SK-N-MC (cell line): ENCODE measurements around the gene VSIG2.

Experiments
- DNase-seq: peaks from one replicate; pipeline ENCODE4 v3.0.0-alpha.2; 2011; ENCODE audit warnings: low read depth, low spot score
- H3K27ac ChIP-seq: fragments of 200-600 bp; sonication (generic); 2 replicates; pipeline ENCODE4 v1.5.1; 2016; ENCODE audit warnings: mixed run types
- H3K36me3 ChIP-seq: fragments of 200-600 bp; sonication (generic); 2 replicates; pipeline ENCODE4 v1.6.1; 2017; ENCODE audit warnings: antibody characterized with exemption, low read length, mixed read lengths; ENCODE audit not compliant: insufficient read depth
- H3K4me3 ChIP-seq: fragments of 200-600 bp; sonication (generic); 2 replicates; pipeline ENCODE4 v1.5.1; 2016
- H3K9ac ChIP-seq: fragments of 200-600 bp; sonication (generic); 2 replicates; pipeline ENCODE4 v1.8.0; 2017; ENCODE audit warnings: mixed run types, mixed read lengths; ENCODE audit not compliant: insufficient read length
- H3K9me3 ChIP-seq: fragments of 200-600 bp; sonication (generic); 2 replicates; pipeline ENCODE4 v1.6.1; 2017; ENCODE audit warnings: low read depth, mild to moderate bottlenecking, antibody characterized with exemption, low read length, moderate library complexity, mixed read lengths
- EZH2 ChIP-seq: fragments of 200-600 bp; sonication (generic); IDR thresholded peaks from one replicate; pipeline ENCODE4 v1.6.1; 2017; ENCODE audit warnings: antibody characterized with exemption
- FOXP2 ChIP-seq: optimal IDR thresholded peaks from 2 replicates; pipeline ENCODE3; 2011; ENCODE audit warnings: mild to moderate bottlenecking, moderate library complexity; ENCODE audit not compliant: insufficient read depth; ENCODE audit errors: extremely low read length, control extremely low read depth
- POLR2AphosphoS5 ChIP-seq: IDR thresholded peaks from 2 replicates; pipeline ENCODE4 v1.6.1; 2012; ENCODE audit warnings: mild to moderate bottlenecking, low read depth, low read length, borderline replicate concordance

VSIG2 gene

GRCh38 chr11:124754710-124755109 is 2.7 kb upstream of the VSIG2 start:
- Histone ChIP-seq H3K4me3 (no peak overlapping the region), H3K9ac (no peak overlapping the region), H3K27ac (no peak overlapping the region), H3K36me3 (no peaks in the 10 kb centered on the region), H3K9me3 (no peaks in the 10 kb centered on the region)
- DNase-seq = no peak
- TF ChIP-seq EZH2 (no peak), FOXP2 (no peak), POLR2AphosphoS5 (no peak)

GRCh38 chr11:124754309-124754708 is 2.3 kb upstream of the VSIG2 start:
- no peak overlapping the region for H3K27ac ChIP-seq
- no peaks in the 10 kb centered on the region for H3K9me3 ChIP-seq
- TF ChIP-seq EZH2 = no peak
- no peak for TF ChIP-seq POLR2AphosphoS5
- no peak for TF ChIP-seq FOXP2
- no peaks in the 10 kb centered on the region for H3K36me3 ChIP-seq
- H3K4me3 ChIP-seq = no peak overlapping the region
- no peak for DNase-seq
- no peak overlapping the region for H3K9ac ChIP-seq

GRCh38 chr11:124753624-124754023 is 1.6 kb upstream of the VSIG2 start:
- H3K27ac ChIP-seq = no peak overlapping the region
- TF ChIP-seq FOXP2 = no peak
- no peak for TF ChIP-seq EZH2
- no peak for TF ChIP-seq POLR2AphosphoS5
- no peaks in the 10 kb centered on the region for H3K9me3 ChIP-seq
- no peaks in the 10 kb centered on the region for H3K36me3 ChIP-seq
- no peak overlapping the region for H3K9ac ChIP-seq
- H3K4me3 ChIP-seq = no peak overlapping the region
- DNase-seq = no peak

DNA sequence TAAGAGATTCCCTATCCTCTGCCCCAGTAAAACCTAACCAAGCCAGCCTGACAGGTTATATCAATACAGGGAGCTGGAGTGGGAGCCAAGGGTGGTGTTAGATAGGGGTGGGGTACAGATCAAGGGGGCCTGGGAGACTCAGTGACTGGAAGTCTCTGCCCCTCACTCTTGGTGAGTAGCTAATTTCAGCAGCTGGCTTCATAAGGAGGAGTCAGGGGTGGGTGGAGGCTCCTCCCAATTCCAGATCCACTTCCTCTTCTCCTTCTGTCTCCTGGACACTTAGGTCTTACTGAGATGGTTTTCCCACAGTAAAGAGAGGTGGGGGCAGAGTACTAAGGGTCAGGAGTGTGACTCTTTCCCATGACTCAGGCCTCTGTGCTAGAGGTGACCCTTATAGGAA is 1.1 kb upstream of the VSIG2 start:
- H3K27ac ChIP-seq = no peak overlapping the region
- no peak for DNase-seq
- H3K36me3 ChIP-seq = no peaks in the 10 kb centered on the region
- H3K4me3 ChIP-seq = no peak overlapping the region
- no peak overlapping the region for H3K9ac ChIP-seq
- no peak for TF ChIP-seq EZH2
- TF ChIP-seq POLR2AphosphoS5 = no peak
- TF ChIP-seq FOXP2 = no peak
- no peaks in the 10 kb centered on the region for H3K9me3 ChIP-seq

DNA sequence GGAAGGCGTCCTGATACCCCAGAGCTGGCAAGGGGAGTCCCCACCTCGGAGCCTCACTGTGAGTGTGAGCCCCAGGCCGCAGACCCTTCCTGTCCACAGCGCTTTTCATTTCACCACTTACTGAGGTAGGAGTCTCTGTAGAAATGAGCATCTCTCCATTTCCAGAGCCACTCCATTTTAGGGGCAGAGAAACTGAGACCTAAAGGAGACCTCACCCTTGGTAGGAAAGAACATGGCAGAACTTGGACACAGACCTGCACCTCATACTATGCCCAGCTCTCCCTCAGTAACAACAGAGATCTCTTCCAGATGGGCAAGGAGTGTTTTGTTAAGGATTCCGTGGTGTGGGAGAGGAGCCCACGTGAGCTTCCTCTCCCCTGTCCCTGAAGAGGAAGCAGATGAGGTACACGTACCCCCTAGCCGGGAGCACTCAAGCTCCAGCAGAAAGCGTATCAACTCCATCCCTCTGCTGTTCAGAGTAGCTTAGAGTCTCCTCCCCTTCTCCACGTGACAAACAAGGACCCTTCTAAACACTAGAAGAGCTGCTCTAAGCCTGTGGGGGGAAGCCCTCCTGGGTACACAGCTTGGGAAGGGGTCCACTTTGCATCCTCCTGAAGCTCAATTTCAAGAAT is 532 bp upstream of the VSIG2 start:
- no peak overlapping the region for H3K9ac ChIP-seq
- no peak for DNase-seq
- H3K4me3 ChIP-seq = no peak overlapping the region
- TF ChIP-seq EZH2 (no peak), FOXP2 (no peak), POLR2AphosphoS5 (no peak)
- H3K36me3 ChIP-seq = no peaks in the 10 kb centered on the region
- no peaks in the 10 kb centered on the region for H3K9me3 ChIP-seq
- H3K27ac ChIP-seq = no peak overlapping the region

DNA sequence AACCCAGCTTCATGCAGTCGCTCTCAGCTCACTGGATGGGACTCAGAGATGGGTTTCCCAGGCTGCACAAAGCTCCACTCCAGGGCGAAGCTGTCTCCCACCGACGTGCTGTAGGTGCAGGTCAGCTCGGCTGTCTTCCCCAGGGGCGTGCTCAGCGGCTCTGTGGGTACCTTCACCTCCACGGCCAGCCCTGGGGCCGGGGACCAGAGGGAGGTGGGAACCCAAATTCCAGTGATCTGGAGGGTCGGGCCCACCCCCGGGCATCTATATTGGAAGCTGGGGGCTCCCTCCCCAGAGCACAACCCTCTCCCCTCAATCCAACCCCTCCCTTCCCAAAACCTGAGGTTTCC is 689 bp downstream of the VSIG2 start:
- no peaks in the 10 kb centered on the region for H3K36me3 ChIP-seq
- H3K9ac ChIP-seq = no peak overlapping the region
- no peak overlapping the region for H3K27ac ChIP-seq
- H3K4me3 ChIP-seq = no peak overlapping the region
- H3K9me3 ChIP-seq = no peaks in the 10 kb centered on the region
- TF ChIP-seq FOXP2 (no peak), EZH2 (no peak), POLR2AphosphoS5 (no peak)
- DNase-seq = no peak

DNA sequence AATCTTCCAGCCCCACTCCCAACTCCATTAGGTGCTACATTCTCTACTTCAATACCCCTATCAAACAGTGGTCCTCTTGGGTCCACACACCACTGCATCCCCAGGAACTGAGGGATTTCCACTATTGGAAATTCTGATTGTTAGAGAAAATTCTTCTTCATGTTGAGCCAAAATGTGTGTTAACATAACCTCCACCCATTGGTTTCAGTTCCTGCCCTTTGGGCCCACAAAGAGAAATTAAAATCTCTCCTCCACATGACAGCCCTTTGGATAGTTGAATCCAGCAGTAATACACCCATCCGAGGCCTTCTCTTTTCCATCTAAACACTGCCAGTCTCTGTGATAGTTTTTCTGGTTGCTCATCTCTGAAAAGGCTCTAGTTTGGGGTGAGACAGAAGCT is 2.1 kb downstream of the VSIG2 start:
- Histone ChIP-seq H3K9ac (no peak overlapping the region), H3K36me3 (no peaks in the 10 kb centered on the region), H3K27ac (no peak overlapping the region), H3K4me3 (no peak overlapping the region), H3K9me3 (no peaks in the 10 kb centered on the region)
- no peak for DNase-seq
- TF ChIP-seq FOXP2 (no peak), EZH2 (no peak), POLR2AphosphoS5 (no peak)

GRCh38 chr11:124748481-124749343 is 3.3 kb downstream of the VSIG2 start:
- no peak overlapping the region for H3K9ac ChIP-seq
- no peak overlapping the region for H3K4me3 ChIP-seq
- no peaks in the 10 kb centered on the region for H3K9me3 ChIP-seq
- H3K36me3 ChIP-seq = no peaks in the 10 kb centered on the region
- H3K27ac ChIP-seq = no peak overlapping the region
- TF ChIP-seq POLR2AphosphoS5 = no peak
- TF ChIP-seq EZH2 = no peak
- TF ChIP-seq FOXP2 = no peak
- DNase-seq = no peak

GRCh38 chr11:124748100-124748418 is 4.0 kb downstream of the VSIG2 start:
- Histone ChIP-seq H3K36me3 (no peaks in the 10 kb centered on the region), H3K9me3 (no peaks in the 10 kb centered on the region), H3K9ac (no peak overlapping the region), H3K27ac (no peak overlapping the region), H3K4me3 (no peak overlapping the region)
- DNase-seq = no peak
- TF ChIP-seq POLR2AphosphoS5 = no peak
- no peak for TF ChIP-seq EZH2
